Adrenal gland (tissue), 12 donors: ENCODE measurements around the gene NXNL2. TPM values are rescaled to one million over a fixed set of nuclear protein-coding genes. Genes with fewer than 3 reads are reported as not detected.
A peak's percentile ranks its signal among the peaks of the same experiment; 100 is the strongest.

ENCODE experiments used
- DNase-seq, 7 donors: peaks; one replicate each; pipeline ENCODE4 v3.0.0-alpha.2; 2019 to 2020
- H3K27ac ChIP-seq, 5 donors: fragments of 200-600 bp; sonication (generic) in 4 of 5; 1 replicate in 3 of 5; 2 replicates in 2 of 5; pipeline versions ENCODE4 v1.5.1 to v1.8.0; 2016 to 2020; ENCODE audit warnings: mild to moderate bottlenecking in 1 of 5
- H3K27me3 ChIP-seq: fragments of 200-600 bp; 2 replicates; pipeline ENCODE4 v1.8.0; 2021
- H3K36me3 ChIP-seq, 2 donors: fragments of 200-600 bp; replicated peaks in 1 of 2; 1 replicate in 1 of 2; 2 replicates in 1 of 2; pipeline versions ENCODE4 v1.5.1 to v1.8.0; 2018 to 2022
- H3K4me1 ChIP-seq, 2 donors: fragments of 200-600 bp; replicated peaks in 1 of 2; 1 replicate in 1 of 2; 2 replicates in 1 of 2; pipeline versions ENCODE4 v1.5.1 to v1.8.0; 2018 to 2021
- H3K4me3 ChIP-seq, 4 donors: fragments of 200-600 bp; sonication (generic) in 3 of 4; one replicate each; pipeline ENCODE4 v1.5.1; 2016 to 2018
- H3K9me3 ChIP-seq, 3 donors: fragments of 200-600 bp; sonication (generic) in 1 of 3; replicated peaks in 1 of 3; 1 replicate in 2 of 3; 2 replicates in 1 of 3; pipeline versions ENCODE4 v1.5.1 to v1.8.0; 2016 to 2021
- POLR2A ChIP-seq, 2 donors: fragments of 450-650 bp; IDR thresholded peaks; one replicate each; pipeline ENCODE4 v1.6.1; 2017; ENCODE audit warnings: antibody characterized with exemption in 2 of 2, mild to moderate bottlenecking in 2 of 2, moderate library complexity in 1 of 2
- WGBS, 4 donors: extraction: QIAGEN DNeasy Blood & Tissue Kit in 2 of 4; methylation state at CpG; one replicate each; pipeline versions ENCODE4 v1.1.5 to v1.1.7; 2013 to 2017; 5-methylcytosine and 5-hydroxymethylcytosine counted together
- intact Hi-C, 2 donors: fragments of 100-400 bp; cut with DNase I; formaldehyde crosslinking; loops; one replicate each; pipeline versions ENCODE4 v1.14.1 to v1.15.0; 2022 to 2023
- polyA plus RNA-seq, 3 donors: library from polyadenylated mRNA; stranded (reverse); fragments of 200-250 nt in 2 of 3; fragments of 350-450 nt in 1 of 3; fragmentation: Illumina TruSeq in 1 of 3; extraction: RNeasy Lipid Tissue Mini Kit (QIAGEN cat#74804) in 1 of 3; gene quantifications; one replicate each; pipeline ENCODE4 v1.2.3, GENCODE V29; 2013 to 2014
- total RNA-seq, 9 donors: library from RNA; depleted of rRNA in 4 of 9; stranded (reverse); fragments of >200 nt in 4 of 9; fragments of 120-200 nt in 1 of 9; fragmentation: NEBNext Ultra II Directional in 1 of 9; extraction: Animal tissue kit (Norgen Biotek cat#: 25700) in 1 of 9; gene quantifications; one replicate each; pipeline versions ENCODE4 v1.1.0 to v1.2.4, GENCODE V29; 2013 to 2023
- TF ChIP-seq, protein P1 (sequence below), 6 experiments: fragments of 450-650 bp in 4 of 6; fragments of 200-600 bp in 2 of 6; sonication (generic) in 1 of 6; IDR thresholded peaks; 1 replicate in 5 of 6; 2 replicates in 1 of 6; pipeline versions ENCODE4 v1.5.1 to v1.8.0; 2016 to 2021; ENCODE audit warnings: antibody characterized with exemption in 6 of 6, mild to moderate bottlenecking in 2 of 6, moderate library complexity in 1 of 6
- donor health status: healthy with polysubstance abuse.
- donor health status: Bipolar disorder and iron deficiency.
- donor health status: DM: yes; HTN: yes; CAD: no.
- donor health status: DM: no; HTN: no; CAD: no.
- donor health status: DM: no; HTN: no; CAD: no.
- donor health status: DM: yes; HTN: yes; CAD: no.

The NXNL2 gene
- total and polyA plus RNA-seq, 12 donors: 0.20 to 0.57 (median 0.41) TPM; not detected in 8

DNA sequence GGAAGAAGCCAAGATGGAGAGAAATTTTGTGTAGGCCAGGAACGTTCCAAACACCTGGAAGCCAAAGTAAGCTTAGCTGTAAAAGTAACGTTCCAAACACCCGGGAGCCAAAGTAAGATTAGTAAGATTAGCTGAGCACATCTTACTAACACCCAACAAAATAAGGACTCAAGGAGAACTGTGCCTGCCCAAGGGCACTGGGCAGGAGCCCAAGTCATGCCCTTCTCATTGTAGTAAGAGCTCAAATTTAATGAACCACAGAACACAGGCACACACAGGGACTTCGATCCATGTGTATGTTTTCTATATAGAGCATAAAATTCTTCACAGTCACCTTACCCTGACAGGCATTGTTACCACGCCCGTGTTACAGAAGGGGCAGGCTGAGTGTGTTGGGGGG lies 36.1 kb upstream of the NXNL2 start:
- Histone ChIP-seq H3K27me3 (no peaks in the 10 kb centered on the region), H3K27ac (no peak overlapping the region), H3K36me3 (no peaks in the 10 kb centered on the region), H3K9me3 (no peaks in the 10 kb centered on the region), H3K4me3 (no peak overlapping the region), H3K4me1 (peaks cover 0 to 4% of the 10 kb centered on the region in 2 donors)
- WGBS, 4 donors: 55 to 68% (median 62%) methylated on average over 6 of the region's 6 CpGs
- intact Hi-C loops: no loop called here
- TF ChIP-seq, protein P1, sequence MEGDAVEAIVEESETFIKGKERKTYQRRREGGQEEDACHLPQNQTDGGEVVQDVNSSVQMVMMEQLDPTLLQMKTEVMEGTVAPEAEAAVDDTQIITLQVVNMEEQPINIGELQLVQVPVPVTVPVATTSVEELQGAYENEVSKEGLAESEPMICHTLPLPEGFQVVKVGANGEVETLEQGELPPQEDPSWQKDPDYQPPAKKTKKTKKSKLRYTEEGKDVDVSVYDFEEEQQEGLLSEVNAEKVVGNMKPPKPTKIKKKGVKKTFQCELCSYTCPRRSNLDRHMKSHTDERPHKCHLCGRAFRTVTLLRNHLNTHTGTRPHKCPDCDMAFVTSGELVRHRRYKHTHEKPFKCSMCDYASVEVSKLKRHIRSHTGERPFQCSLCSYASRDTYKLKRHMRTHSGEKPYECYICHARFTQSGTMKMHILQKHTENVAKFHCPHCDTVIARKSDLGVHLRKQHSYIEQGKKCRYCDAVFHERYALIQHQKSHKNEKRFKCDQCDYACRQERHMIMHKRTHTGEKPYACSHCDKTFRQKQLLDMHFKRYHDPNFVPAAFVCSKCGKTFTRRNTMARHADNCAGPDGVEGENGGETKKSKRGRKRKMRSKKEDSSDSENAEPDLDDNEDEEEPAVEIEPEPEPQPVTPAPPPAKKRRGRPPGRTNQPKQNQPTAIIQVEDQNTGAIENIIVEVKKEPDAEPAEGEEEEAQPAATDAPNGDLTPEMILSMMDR (IDR thresholded peaks at IDR 0.05): no peak
- TF ChIP-seq POLR2A (IDR thresholded peaks at IDR 0.05): no peak
- DNase-seq: peak; percentile 31 to 63 (median 41)

DNA sequence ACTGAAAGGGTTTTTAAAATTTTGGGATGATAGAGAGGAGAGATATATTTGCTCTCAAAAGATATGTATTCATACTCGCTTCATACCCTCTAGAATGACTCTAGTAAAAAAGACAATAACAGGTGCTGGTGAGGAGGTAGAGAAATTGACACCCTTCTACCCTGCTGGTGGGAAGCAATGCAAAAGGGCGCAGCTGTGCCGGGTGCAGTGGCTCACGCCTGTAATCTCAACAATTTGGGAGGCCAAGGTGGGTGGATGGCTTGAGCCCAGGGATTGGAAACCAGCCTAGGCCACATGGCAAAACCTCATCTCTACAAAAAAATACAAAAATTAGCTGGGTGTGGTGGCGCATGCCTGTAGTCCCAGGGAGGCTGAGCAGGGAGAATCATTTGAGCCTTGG lies 33.9 kb upstream of the NXNL2 start:
- intact Hi-C loops: no loop called here

DNA sequence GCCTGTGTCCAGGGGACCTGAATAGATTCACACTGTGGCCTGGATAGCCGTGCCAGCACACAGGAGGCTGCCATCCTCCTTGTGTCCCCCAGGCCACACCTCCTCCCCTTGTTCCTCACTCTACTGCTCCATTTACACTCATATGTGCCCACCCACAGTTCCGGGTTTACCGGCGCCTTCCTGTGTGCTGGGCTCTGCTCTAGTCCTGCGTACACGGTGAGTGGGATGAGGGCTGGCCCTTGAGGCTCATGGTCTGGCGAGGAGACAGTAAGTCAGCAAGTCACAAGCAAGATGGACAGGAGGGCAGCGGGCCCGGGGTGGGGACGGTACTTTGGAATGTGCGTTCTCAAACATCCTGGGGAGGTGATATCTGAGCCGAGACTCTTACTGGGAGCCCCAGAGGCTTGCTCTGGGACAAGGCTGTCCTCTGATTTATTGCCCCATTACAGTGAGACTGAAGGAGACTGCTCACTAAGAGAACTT lies 32.4 kb upstream of the NXNL2 start:
- Histone ChIP-seq H3K27me3 (no peaks in the 10 kb centered on the region), H3K4me3 (no peak overlapping the region), H3K9me3 (no peaks in the 10 kb centered on the region), H3K4me1 (peaks cover 0 to 4% of the 10 kb centered on the region in 2 donors), H3K36me3 (no peaks in the 10 kb centered on the region), H3K27ac (no peak overlapping the region)
- DNase-seq: peak in 1 of 7 donors; percentile 41
- intact Hi-C loops: no loop called here
- TF ChIP-seq POLR2A (IDR thresholded peaks at IDR 0.05): no peak
- TF ChIP-seq, protein P1 (IDR thresholded peaks at IDR 0.05): no peak
- whole genome bisulfite sequencing, 4 donors: 76 to 87% (median 81%) methylated on average over 11 to 12 of the region's 12 CpGs

More for the DNA sequence above, 33.9 kb upstream of the NXNL2 start:
- no peaks in the 10 kb centered on the region for H3K36me3 ChIP-seq
- no peak overlapping the region for H3K27ac ChIP-seq
- WGBS, 4 donors: 91 to 99% (median 97%) methylated on average over 5 of the region's 5 CpGs
- H3K4me3 ChIP-seq: no peak overlapping the region
- TF ChIP-seq, protein P1 (IDR thresholded peaks at IDR 0.05): no peak
- TF ChIP-seq POLR2A (IDR thresholded peaks at IDR 0.05): no peak
- H3K9me3 ChIP-seq: no peaks in the 10 kb centered on the region
- H3K4me1 ChIP-seq: peaks cover 0 to 4% of the 10 kb centered on the region in 2 donors
- peak in 1 of 7 donors; percentile 28 for DNase-seq
- H3K27me3 ChIP-seq: no peaks in the 10 kb centered on the region

DNA sequence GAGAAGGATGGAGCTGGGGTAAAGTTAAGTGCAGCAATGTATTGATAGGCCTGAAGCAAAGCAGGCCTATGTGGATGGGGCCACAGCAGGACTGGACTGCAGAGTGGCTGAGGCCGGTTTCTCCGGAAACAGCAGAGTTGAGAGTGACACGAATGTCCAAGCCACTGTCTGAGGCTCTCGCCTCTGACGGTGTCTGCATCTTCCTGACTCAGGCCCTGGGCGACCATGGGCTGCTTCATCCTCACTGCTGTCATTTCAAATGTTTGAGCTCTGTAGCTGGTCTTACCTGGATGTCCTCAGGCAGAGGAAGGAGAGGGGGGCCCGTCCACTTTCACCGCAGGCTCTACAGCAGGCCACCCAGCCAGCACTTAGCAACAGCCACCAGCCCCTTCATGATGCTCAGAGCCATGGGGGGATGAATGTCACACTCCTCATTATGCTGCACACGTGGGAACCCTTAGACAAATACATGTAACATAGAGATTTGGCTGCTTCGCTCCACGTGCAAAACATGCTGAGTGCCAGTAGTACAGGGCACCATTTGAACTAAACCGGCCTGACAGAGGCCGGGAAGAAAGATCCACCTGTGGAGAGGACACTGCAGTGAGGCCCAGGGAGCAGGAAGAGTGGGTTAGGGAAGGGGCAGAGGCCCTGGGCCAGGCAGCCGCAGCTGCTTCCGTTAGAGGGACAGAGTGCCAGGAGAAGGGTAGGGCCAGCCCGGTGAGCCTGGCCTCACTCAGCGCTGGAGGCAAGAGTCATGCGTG lies 31.7 kb upstream of the NXNL2 start:
- Histone ChIP-seq H3K4me1 (peaks cover 0 to 4% of the 10 kb centered on the region in 2 donors), H3K27ac (no peak overlapping the region), H3K36me3 (no peaks in the 10 kb centered on the region), H3K27me3 (no peaks in the 10 kb centered on the region), H3K9me3 (no peaks in the 10 kb centered on the region), H3K4me3 (no peak overlapping the region)
- 81 to 93% (median 91%) methylated on average over 16 to 18 of the region's 18 CpGs for WGBS, 4 donors
- peak in 1 of 7 donors; percentile 25 for DNase-seq
- TF ChIP-seq, protein P1 (IDR thresholded peaks at IDR 0.05): no peak
- no peak for TF ChIP-seq POLR2A (IDR thresholded peaks at IDR 0.05)
- intact Hi-C loops: no loop called here
